Aorta (tissue), 5 donors: ENCODE data around the gene CSF3R. TPM values are rescaled to one million over a fixed set of nuclear protein-coding genes. Genes with fewer than 3 reads are reported as not detected.
"Not testable (repeated sequence)": the region's sequence is repeated elsewhere in the genome, so short reads cannot be mapped to it uniquely, and the experiment has no call there.

Experiments used
- ATAC-seq: fragments of 200-7000 bp; cut with Tn5 transposase; one replicate; pipeline ENCODE4 v1.9.1; 2022; ENCODE audit warnings: moderate library complexity; ENCODE audit not compliant: low FRiP score
- DNase-seq, 2 donors: peaks; one replicate each; pipeline ENCODE4 v3.0.0-alpha.2; 2020
- H3K27ac ChIP-seq, 2 donors: one replicate each; pipeline ENCODE4 v1.5.1; 2013; ENCODE audit warnings: low read length in 2 of 2, mild to moderate bottlenecking in 2 of 2, moderate library complexity in 2 of 2, control low read depth in 1 of 2, inconsistent platforms in 1 of 2, low read depth in 1 of 2
- H3K27me3 ChIP-seq, 2 donors: one replicate each; pipeline ENCODE4 v1.6.1; 2013; ENCODE audit warnings: control low read depth in 1 of 2, low read length in 1 of 2, mild to moderate bottlenecking in 1 of 2, moderate library complexity in 1 of 2; ENCODE audit not compliant: insufficient read depth in 2 of 2, control insufficient read depth in 1 of 2
- H3K36me3 ChIP-seq, 2 donors: one replicate each; pipeline ENCODE4 v1.6.1; 2013; ENCODE audit warnings: control low read depth in 1 of 2, low read length in 1 of 2, mild to moderate bottlenecking in 1 of 2; ENCODE audit not compliant: insufficient read depth in 2 of 2, control insufficient read depth in 1 of 2
- H3K4me1 ChIP-seq, 2 donors: one replicate each; pipeline ENCODE4 v1.6.1; 2013; ENCODE audit warnings: low read length in 2 of 2, control low read depth in 1 of 2, mild to moderate bottlenecking in 1 of 2, moderate library complexity in 1 of 2; ENCODE audit not compliant: insufficient read depth in 2 of 2, control insufficient read depth in 1 of 2
- H3K4me3 ChIP-seq, 2 donors: one replicate each; pipeline ENCODE4 v1.5.1; 2013; ENCODE audit warnings: low read length in 2 of 2, control low read depth in 1 of 2, mild to moderate bottlenecking in 1 of 2
- H3K9me3 ChIP-seq: one replicate; pipeline ENCODE4 v1.6.1; 2013; ENCODE audit warnings: mild to moderate bottlenecking, low read length; ENCODE audit not compliant: control insufficient read depth
- WGBS, 2 donors: extraction: QIAGEN DNeasy Blood & Tissue Kit; methylation state at CpG; one replicate each; pipeline ENCODE4 v1.1.7; 2013; 5-methylcytosine and 5-hydroxymethylcytosine counted together
- intact Hi-C, 2 donors: fragments of 100-400 bp; cut with DNase I; formaldehyde crosslinking; loops; one replicate each; pipeline versions ENCODE4 v1.14.2 to v1.15.0; 2022
- polyA plus RNA-seq, 2 donors: library from polyadenylated mRNA; stranded (reverse); fragments of 200-250 nt; gene quantifications; one replicate each; pipeline ENCODE4 v1.2.3, GENCODE V29; 2013
- total RNA-seq, 2 donors: library from RNA; stranded (reverse); fragmentation: NEBNext Ultra II Directional; extraction: Animal tissue kit (Norgen Biotek cat#: 25700); gene quantifications; one replicate each; pipeline ENCODE4 v1.2.1, GENCODE V29; 2021
- donor health status: healthy with polysubstance abuse.
- donor health status: Bipolar disorder and iron deficiency.
- donor health status: DM: no; HTN: no; CAD: no.
- donor health status: DM: no; HTN: no; CAD: no.
- donor health status: DM: yes; HTN: yes; CAD: no.

The CSF3R gene
- total and polyA plus RNA-seq, 4 donors, result 2.1 to 34.7 (median 16.2) TPM

- 62 to 68% methylated on average over 5 of the region's 5 CpGs for WGBS, 2 donors
- DNase-seq (peak in 1 of 2 donors; percentile 8), ATAC-seq (no peak)
- Histone ChIP-seq H3K27ac (no peak overlapping the region), H3K4me3 (no peak overlapping the region), H3K27me3 (no peaks in the 10 kb centered on the region), H3K36me3 (no peaks in the 10 kb centered on the region), H3K9me3 (no peaks in the 10 kb centered on the region), H3K4me1 (no peaks in the 10 kb centered on the region)
- intact Hi-C loops, result no loop called here
Measured at GRCh38 chr1:36506276-36506920, 23.7 kb upstream of the CSF3R start.

DNA sequence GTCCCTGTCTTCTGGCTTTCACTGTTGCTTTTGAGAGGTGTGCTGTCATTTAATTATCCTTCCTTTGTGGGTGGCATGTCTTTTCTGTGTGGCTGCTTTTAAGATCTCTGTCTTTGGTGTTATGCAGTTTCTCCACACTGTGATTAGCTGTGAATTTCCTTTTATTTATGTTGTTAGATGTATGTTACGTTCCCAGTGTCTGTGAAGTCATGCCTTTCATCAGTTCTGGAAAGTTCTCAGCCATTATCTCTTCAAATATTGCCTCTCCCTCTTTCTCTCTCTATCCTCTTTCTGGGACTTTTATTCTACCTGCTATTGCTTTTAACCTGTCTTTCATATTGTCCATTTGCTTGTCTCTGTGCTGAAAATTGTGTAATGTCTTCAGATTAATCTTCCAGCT is 21.0 kb upstream of the CSF3R start:
- H3K36me3 ChIP-seq, result no peaks in the 10 kb centered on the region
- DNase-seq (no peak), ATAC-seq (no peak)
- H3K4me1 ChIP-seq, result no peaks in the 10 kb centered on the region
- WGBS, 2 donors, result 24 to 41% methylated on average over 1 of the region's 1 CpG
- H3K27ac ChIP-seq, result no peak overlapping the region
- H3K4me3 ChIP-seq, result no peak overlapping the region
- no peaks in the 10 kb centered on the region for H3K27me3 ChIP-seq
- intact Hi-C loops, result no loop called here
- H3K9me3 ChIP-seq, result no peaks in the 10 kb centered on the region

DNA sequence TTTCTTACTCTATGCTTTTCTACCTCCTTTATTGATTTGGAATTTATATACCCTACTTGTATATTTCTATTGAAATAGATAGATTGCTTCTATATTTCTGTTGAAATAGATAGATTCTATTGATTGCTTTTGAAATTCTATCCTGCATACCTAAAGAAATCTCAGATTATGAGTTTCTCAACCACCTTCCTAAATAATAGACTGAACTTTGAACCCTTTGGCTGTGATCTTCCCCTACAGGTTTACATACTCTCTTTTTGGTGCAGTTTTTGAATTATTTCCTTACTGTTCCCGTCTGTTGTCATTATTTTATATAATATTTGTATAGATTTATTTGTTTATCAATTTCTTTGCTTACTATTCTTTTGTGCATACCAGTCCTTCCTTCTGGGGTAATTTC is 20.4 kb upstream of the CSF3R start:
- no peaks in the 10 kb centered on the region for H3K27me3 ChIP-seq
- DNase-seq, result no peak
- H3K4me1 ChIP-seq, result no peaks in the 10 kb centered on the region
- H3K27ac ChIP-seq, result no peak overlapping the region
- WGBS, 2 donors, result 58 to 67% methylated on average over 1 of the region's 1 CpG
- no peaks in the 10 kb centered on the region for H3K9me3 ChIP-seq
- intact Hi-C loops, result no loop called here
- no peaks in the 10 kb centered on the region for H3K36me3 ChIP-seq
- no peak overlapping the region for H3K4me3 ChIP-seq
- no peak for ATAC-seq

DNA sequence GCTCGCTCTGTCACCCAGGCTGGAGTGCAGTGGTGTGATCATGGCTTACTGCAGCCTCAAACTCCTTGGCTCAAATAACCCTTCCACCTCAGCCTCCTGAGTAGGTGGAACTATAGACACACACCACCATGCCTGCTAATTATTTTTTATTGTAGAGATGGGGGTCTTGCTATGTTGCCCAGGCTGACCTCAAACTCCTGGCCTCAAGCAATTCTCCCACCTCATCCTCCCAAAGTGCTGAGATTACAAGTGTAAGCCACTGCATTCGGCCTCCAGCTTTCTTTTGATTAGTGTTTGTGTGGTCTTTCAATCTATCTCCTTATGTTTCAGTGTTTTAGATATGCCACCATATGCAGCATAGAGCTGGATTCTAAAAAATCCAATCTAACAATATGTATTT is 19.9 kb upstream of the CSF3R start:
- no peaks in the 10 kb centered on the region for H3K27me3 ChIP-seq
- intact Hi-C loops, result no loop called here
- WGBS, 2 donors, result 57 to 70% methylated on average over 2 of the region's 2 CpGs
- H3K36me3 ChIP-seq, result no peaks in the 10 kb centered on the region
- no peak overlapping the region for H3K27ac ChIP-seq
- DNase-seq, result no peak
- no peaks in the 10 kb centered on the region for H3K9me3 ChIP-seq
- H3K4me3 ChIP-seq, result no peak overlapping the region
- no peak for ATAC-seq
- no peaks in the 10 kb centered on the region for H3K4me1 ChIP-seq

DNA sequence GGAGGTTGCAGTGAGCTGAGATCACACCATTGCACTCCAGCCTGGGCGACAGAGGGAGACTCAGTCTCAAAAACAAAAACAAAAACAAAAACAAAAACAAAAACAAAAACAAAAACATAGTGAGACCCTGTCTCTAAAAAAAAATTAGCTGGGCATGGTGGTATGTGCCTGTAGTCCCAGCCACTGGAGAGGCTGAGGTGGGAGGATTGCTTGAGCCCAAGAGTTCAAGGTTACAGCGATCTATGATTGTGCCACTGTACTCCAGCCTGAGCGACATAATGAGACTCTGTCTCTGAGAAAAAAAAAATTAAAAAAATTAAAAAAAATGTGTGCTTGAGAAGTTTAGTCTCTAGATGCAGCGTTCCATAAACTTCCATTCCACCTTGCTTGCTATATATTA is 19.2 kb upstream of the CSF3R start:
- H3K27me3 ChIP-seq, intact Hi-C loops, DNase-seq, H3K4me1 ChIP-seq, H3K9me3 ChIP-seq, H3K36me3 ChIP-seq, H3K4me3 ChIP-seq, H3K27ac ChIP-seq, ATAC-seq: not testable (repeated sequence)
- WGBS, 2 donors, result 83 to 86% methylated on average over 4 of the region's 4 CpGs

- no peak for ATAC-seq
- intact Hi-C loops, result no loop called here
- Histone ChIP-seq H3K36me3 (no peaks in the 10 kb centered on the region), H3K4me1 (no peaks in the 10 kb centered on the region), H3K27ac (no peak overlapping the region), H3K9me3 (no peaks in the 10 kb centered on the region), H3K4me3 (no peak overlapping the region), H3K27me3 (no peaks in the 10 kb centered on the region)
- WGBS, 2 donors, result 75 to 81% methylated on average over 2 of the region's 2 CpGs
- no peak for DNase-seq
Measured at GRCh38 chr1:36497207-36497606, 14.5 kb upstream of the CSF3R start.

- Histone ChIP-seq H3K27me3 (no peaks in the 10 kb centered on the region), H3K27ac (no peak overlapping the region), H3K36me3 (no peaks in the 10 kb centered on the region), H3K4me1 (no peaks in the 10 kb centered on the region), H3K9me3 (no peaks in the 10 kb centered on the region), H3K4me3 (no peak overlapping the region)
- no peak for DNase-seq
- 84 to 87% methylated on average over 5 of the region's 5 CpGs for WGBS, 2 donors
- ATAC-seq, result no peak
- intact Hi-C loops, result no loop called here
Measured at GRCh38 chr1:36494971-36495370, 12.3 kb upstream of the CSF3R start.

GRCh38 chr1:36493524-36493923 is 10.8 kb upstream of the CSF3R start:
- intact Hi-C loops, result no loop called here
- no peaks in the 10 kb centered on the region for H3K27me3 ChIP-seq
- no peak overlapping the region for H3K27ac ChIP-seq
- no peaks in the 10 kb centered on the region for H3K36me3 ChIP-seq
- ATAC-seq, result no peak
- DNase-seq, result no peak
- H3K9me3 ChIP-seq, result no peaks in the 10 kb centered on the region
- H3K4me1 ChIP-seq, result no peaks in the 10 kb centered on the region
- no peak overlapping the region for H3K4me3 ChIP-seq
- WGBS, 2 donors, result 88% methylated on average over 9 of the region's 9 CpGs

DNA sequence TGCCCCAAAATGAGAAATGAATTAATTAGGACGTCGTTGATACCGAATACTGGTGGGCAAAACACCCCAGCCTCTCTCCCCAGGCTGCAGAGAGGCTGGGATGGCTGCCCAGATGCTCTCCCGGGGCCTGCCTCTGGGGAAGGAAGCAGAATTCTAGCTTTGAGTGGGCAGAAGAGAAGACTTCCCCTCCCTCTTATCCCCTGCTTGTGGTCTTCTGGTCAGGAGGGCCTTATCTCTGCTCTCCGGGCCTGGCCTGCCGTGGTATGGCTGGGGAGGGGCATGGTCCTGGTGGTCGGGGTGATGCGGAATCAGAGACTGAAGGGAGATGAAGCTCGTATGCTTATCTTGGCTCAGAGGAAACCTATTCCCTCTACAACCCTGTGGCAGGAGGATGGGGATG is 9.8 kb upstream of the CSF3R start:
- H3K9me3 ChIP-seq, result no peaks in the 10 kb centered on the region
- no peaks in the 10 kb centered on the region for H3K36me3 ChIP-seq
- intact Hi-C loops, result no loop called here
- WGBS, 2 donors, result 14 to 18% methylated on average over 9 of the region's 9 CpGs
- ATAC-seq (no peak), DNase-seq (no peak)
- no peaks in the 10 kb centered on the region for H3K4me1 ChIP-seq
- H3K27me3 ChIP-seq, result no peaks in the 10 kb centered on the region
- no peak overlapping the region for H3K4me3 ChIP-seq
- no peak overlapping the region for H3K27ac ChIP-seq
